Measurements from ENCODE around the gene BRIP1. TPM values are rescaled to one million over a fixed set of nuclear protein-coding genes. Genes with fewer than 3 reads are reported as not detected.

BRIP1 gene
- total RNA-seq, 2 experiments from 2014 or later = 1.0 to 1.9 TPM

DNA sequence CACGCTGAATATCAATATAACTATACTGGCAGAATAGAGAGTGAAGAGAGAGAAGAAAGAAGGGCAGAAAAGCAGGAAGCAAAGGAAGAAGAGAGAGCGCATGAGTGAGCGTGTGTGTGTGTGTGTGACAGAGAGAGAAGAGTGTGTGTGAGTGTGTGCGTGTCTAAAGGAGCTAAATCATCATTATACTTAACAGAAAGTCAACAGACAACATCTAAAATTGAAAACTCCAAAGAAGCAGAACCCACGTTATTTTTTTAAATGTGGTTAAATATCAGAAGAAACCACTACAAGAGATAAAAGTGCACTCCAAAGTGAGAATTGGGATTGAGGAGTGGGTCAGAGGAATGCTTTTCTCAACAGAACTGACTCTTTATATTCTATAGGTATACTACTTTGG is 77.2 kb downstream of the BRIP1 start:
- Histone ChIP-seq H3K4me3 (ENCODE audit: low read length) (no peak overlapping the region), H3K4me1 (ENCODE audit: insufficient read depth, low read length) (no peaks in the 10 kb centered on the region), H3K36me3 (ENCODE audit: insufficient read depth, low read length) (no peaks in the 10 kb centered on the region), H3K27me3 (ENCODE audit: control insufficient read depth in 1 of 2, insufficient read depth in 2 of 2, low read length in 2 of 2) (no peaks in the 10 kb centered on the region), H3K9me3 (ENCODE audit: control insufficient read depth in 1 of 2, insufficient read depth in 1 of 2, low read length in 2 of 2) (peaks cover 0 to 5% of the 10 kb centered on the region in 2 experiments), H3K27ac (ENCODE audit: low read depth in 1 of 2, low read length in 2 of 2) (no peak overlapping the region)
- H3K36me3 Mint-ChIP-seq (ENCODE audit: low read depth) = no peaks in the 10 kb centered on the region
- ATAC-seq (ENCODE audit: poor library complexity) (no peak), DNase-seq (no peak)
- H3K4me1 Mint-ChIP-seq (ENCODE audit: low read depth) = no peaks in the 10 kb centered on the region
- H3K4me3 Mint-ChIP-seq = no peak overlapping the region
- ChIA-PET CTCF (no interaction called here), POLR2A (no interaction called here)
- no peaks in the 10 kb centered on the region for H3K9me3 Mint-ChIP-seq
- H3K27me3 Mint-ChIP-seq = no peaks in the 10 kb centered on the region
- intact Hi-C loops (cut with DNase I, micrococcal nuclease) = no loop called here
- TF ChIP-seq CTCF (IDR thresholded peaks at IDR 0.05) = no peak
- no peak overlapping the region for H3K27ac Mint-ChIP-seq

GRCh38 chr17:61784510-61784909 is 78.8 kb downstream of the BRIP1 start:
- no peaks in the 10 kb centered on the region for H3K36me3 Mint-ChIP-seq (ENCODE audit: low read depth)
- Histone ChIP-seq H3K27me3 (ENCODE audit: control insufficient read depth in 1 of 2, insufficient read depth in 2 of 2, low read length in 2 of 2) (no peaks in the 10 kb centered on the region), H3K36me3 (ENCODE audit: insufficient read depth, low read length) (no peaks in the 10 kb centered on the region), H3K4me3 (ENCODE audit: low read length) (no peak overlapping the region), H3K9me3 (ENCODE audit: control insufficient read depth in 1 of 2, insufficient read depth in 1 of 2, low read length in 2 of 2) (no peaks in the 10 kb centered on the region), H3K4me1 (ENCODE audit: insufficient read depth, low read length) (no peaks in the 10 kb centered on the region), H3K27ac (ENCODE audit: low read depth in 1 of 2, low read length in 2 of 2) (no peak overlapping the region)
- ATAC-seq (ENCODE audit: poor library complexity) = no peak
- H3K27ac Mint-ChIP-seq = no peak overlapping the region
- no peak for TF ChIP-seq CTCF (IDR thresholded peaks at IDR 0.05)
- DNase-seq = no peak
- intact Hi-C loops (cut with DNase I, micrococcal nuclease) = no loop called here
- POLR2A ChIA-PET = no interaction called here
- CTCF ChIA-PET = no interaction called here
- no peaks in the 10 kb centered on the region for H3K4me1 Mint-ChIP-seq (ENCODE audit: low read depth)
- no peaks in the 10 kb centered on the region for H3K9me3 Mint-ChIP-seq
- no peaks in the 10 kb centered on the region for H3K27me3 Mint-ChIP-seq
- no peak overlapping the region for H3K4me3 Mint-ChIP-seq

DNA sequence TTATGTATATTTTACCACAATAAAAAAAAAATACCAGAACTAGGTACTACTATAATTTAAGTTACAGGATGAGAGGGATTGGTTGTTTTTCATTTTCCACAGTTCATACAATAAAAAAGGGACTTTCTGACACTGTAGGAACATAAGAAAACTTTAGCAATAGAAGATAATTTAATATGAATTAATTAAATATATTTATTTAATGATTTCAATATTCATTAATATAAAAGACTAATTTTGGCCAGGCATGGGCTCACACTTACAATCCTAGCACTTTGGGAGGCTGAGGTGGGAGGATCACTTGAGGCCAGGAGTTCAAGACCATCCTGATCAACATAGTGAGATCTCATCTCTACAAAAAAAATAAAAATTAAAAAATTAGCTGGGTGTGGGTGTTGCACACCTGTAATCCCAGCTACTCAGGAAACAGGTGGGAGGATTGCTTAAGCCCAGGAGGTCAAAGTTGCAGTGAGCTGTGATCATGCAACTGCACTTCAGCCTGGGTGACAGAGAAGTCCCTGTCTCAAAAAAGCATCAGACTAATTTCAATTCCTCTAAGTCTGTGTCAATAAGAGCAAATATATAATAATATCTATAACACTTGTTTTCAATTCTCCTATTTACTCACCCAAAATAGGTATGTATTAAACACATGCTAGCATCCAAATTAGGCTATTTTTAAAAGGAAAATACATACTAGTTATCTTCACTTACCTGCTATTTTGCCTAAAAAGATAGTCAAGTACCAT is 79.6 kb downstream of the BRIP1 start:
- no peaks in the 10 kb centered on the region for H3K9me3 Mint-ChIP-seq
- ChIA-PET POLR2A (no interaction called here), CTCF (no interaction called here)
- no peaks in the 10 kb centered on the region for H3K27me3 Mint-ChIP-seq
- TF ChIP-seq CTCF (IDR thresholded peaks at IDR 0.05) = no peak
- Histone ChIP-seq H3K36me3 (ENCODE audit: insufficient read depth, low read length) (no peaks in the 10 kb centered on the region), H3K27me3 (ENCODE audit: control insufficient read depth in 1 of 2, insufficient read depth in 2 of 2, low read length in 2 of 2) (no peaks in the 10 kb centered on the region), H3K27ac (ENCODE audit: low read depth in 1 of 2, low read length in 2 of 2) (no peak overlapping the region), H3K9me3 (ENCODE audit: control insufficient read depth in 1 of 2, insufficient read depth in 1 of 2, low read length in 2 of 2) (no peaks in the 10 kb centered on the region), H3K4me1 (ENCODE audit: insufficient read depth, low read length) (no peaks in the 10 kb centered on the region), H3K4me3 (ENCODE audit: low read length) (no peak overlapping the region)
- DNase-seq (no peak), ATAC-seq (ENCODE audit: poor library complexity) (no peak)
- no peaks in the 10 kb centered on the region for H3K36me3 Mint-ChIP-seq (ENCODE audit: low read depth)
- H3K4me3 Mint-ChIP-seq = no peak overlapping the region
- intact Hi-C loops (cut with DNase I, micrococcal nuclease) = no loop called here
- H3K27ac Mint-ChIP-seq = no peak overlapping the region
- H3K4me1 Mint-ChIP-seq (ENCODE audit: low read depth) = no peaks in the 10 kb centered on the region

Measured in CD4-positive, alpha-beta T cell (primary cell).